H1 (cell line): ENCODE measurements around the gene OASL. TPM values are rescaled to one million over a fixed set of nuclear protein-coding genes. Genes with fewer than 3 reads are reported as not detected.

Experiments
- CBX8 ChIP-seq: fragments of 300-800, 300-1000 bp; sonication (generic); IDR thresholded peaks from 2 replicates; pipeline ENCODE4 v1.7.1; 2016; ENCODE audit warnings: low read depth, low read length, borderline replicate concordance
- CHD1 ChIP-seq: IDR thresholded peaks from 2 replicates; pipeline ENCODE4 v1.6.1; 2012; ENCODE audit warnings: low read depth, low read length, improper control_type of control experiment
- CHD7 ChIP-seq: fragments of 300-600 bp; sonication (generic); IDR thresholded peaks from 2 replicates; pipeline ENCODE4 v1.7.1; 2012; ENCODE audit warnings: low read length, moderate library complexity, mild to moderate bottlenecking, inconsistent platforms; ENCODE audit not compliant: insufficient replicate concordance
- E2F6 ChIP-seq: IDR thresholded peaks from 2 replicates; pipeline ENCODE4 v1.6.1; 2012; ENCODE audit warnings: inconsistent platforms
- JUN ChIP-seq: IDR thresholded peaks from 2 replicates; pipeline ENCODE4 v1.6.1; 2011; ENCODE audit warnings: low read depth, mild to moderate bottlenecking, improper control_type of control experiment, low read length
- POU5F1 ChIP-seq: IDR thresholded peaks from 2 replicates; pipeline ENCODE4 v1.6.1; 2011; ENCODE audit warnings: low read depth, mild to moderate bottlenecking, low read length, moderate library complexity
- SIX5 ChIP-seq: IDR thresholded peaks from 2 replicates; pipeline ENCODE4 v1.6.1; 2011; ENCODE audit warnings: mild to moderate bottlenecking, low read depth, low read length
- SP1 ChIP-seq: IDR thresholded peaks from 2 replicates; pipeline ENCODE4 v1.6.1; 2011; ENCODE audit warnings: low read depth, low read length
- SP4 ChIP-seq: IDR thresholded peaks from 2 replicates; pipeline ENCODE4 v1.6.1; 2012; ENCODE audit warnings: low read length, inconsistent platforms
- TEAD4 ChIP-seq: IDR thresholded peaks from 2 replicates; pipeline ENCODE4 v1.6.1; 2012; ENCODE audit warnings: low read depth, low read length, inconsistent platforms, mixed read lengths
- polyA plus RNA-seq, 7 experiments: library from polyadenylated mRNA; depleted of rRNA in 3 of 7; stranded (reverse) in 5 of 7; unstranded in 2 of 7; fragments of >200 nt in 5 of 7; fragments of 200-250 nt in 2 of 7; gene quantifications; 1 replicate in 5 of 7; 2 replicates in 1 of 7; 4 replicates in 1 of 7; pipeline versions ENCODE4 v1.2.1 to v1.2.3, GENCODE V29; 2011 to 2013; ENCODE audit warnings: missing spikeins in 2 of 7, mixed read lengths in 2 of 7
- total RNA-seq: library from RNA; stranded (reverse); fragmentation: NEBNext Ultra II Directional; extraction: Animal tissue kit (Norgen Biotek cat#: 25700); gene quantifications from 2 replicates; pipeline ENCODE4 v1.2.1, GENCODE V29; 2021

OASL gene
- total and polyA plus RNA-seq, 2 of the 8 experiments (the other 6 are each of a cell fraction or from before 2014, with no cell fraction given), result not detected

GRCh38 chr12:121015825-121016766, 22.9 kb downstream of the OASL start, which contains the start of gene C12orf43 (continued):
- TF ChIP-seq CHD7 (no peak), SIX5 (peak; percentile 87), CHD1 (no peak), POU5F1 (no peak), E2F6 (no peak), SP1 (no peak), TEAD4 (no peak), SP4 (no peak), CBX8 (no peak), JUN (no peak)
